GM12878 (cell line): ENCODE data around the gene SV2A. TPM values are rescaled to one million over a fixed set of nuclear protein-coding genes. Genes with fewer than 3 reads are reported as not detected.

Source experiments
- ATAC-seq: fragments of 200-7000 bp; cut with Tn5 transposase; 3 replicates; pipeline ENCODE4 v1.9.1; 2020; ENCODE audit warnings: mild to moderate bottlenecking, moderate library complexity
- BruUV-seq: library from RNA; stranded (reverse); fragments of 400-500 nt; replicated peaks from 2 replicates; lab custom pipeline; 2021; lab: Mats Ljungman, UMichigan
- CTCF ChIA-PET: fragments of 300-600 bp; sonication (Branson Sonifier 250); formaldehyde crosslinking; extraction: SDS; loops from one replicate; lab custom pipeline; 2021; ENCODE audit warnings: inconsistent platforms; lab: Yijun Ruan, JAX
- POLR2A ChIA-PET: fragments of 350-600 bp; formaldehyde crosslinking; extraction: SDS; loops from one replicate; lab custom pipeline; 2021; ENCODE audit warnings: inconsistent platforms; lab: Charles Lee
- RAD21 ChIA-PET: fragments of 300-600 bp; sonication (Branson Sonifier 250); formaldehyde crosslinking; loops from one replicate; lab custom pipeline; 2023; ENCODE audit warnings: antibody characterized with exemption; ENCODE audit not compliant: unreplicated experiment; lab: Charles Lee
- SMC1A ChIA-PET: fragments of 300-600 bp; sonication (Branson Sonifier 250); formaldehyde crosslinking; loops from one replicate; lab custom pipeline; 2023; ENCODE audit not compliant: unreplicated experiment, uncharacterized antibody; lab: Charles Lee
- DNase-seq: peaks from one replicate; pipeline ENCODE4 v3.0.0-alpha.2; 2011; ENCODE audit warnings: low read depth, low spot score
- FAIRE-seq: peaks from 3 replicates; lab custom pipeline; 2011; peaks lifted over from hg19 to GRCh38; lab: Jason Lieb, UNC
- H2AFZ ChIP-seq: 2 replicates; pipeline ENCODE4 v1.6.0; 2011; ENCODE audit warnings: low read depth, low read length, control low read depth; ENCODE audit not compliant: control insufficient read depth
- H3K27ac ChIP-seq: 2 replicates; pipeline ENCODE4 v1.5.1; 2011; ENCODE audit warnings: control low read depth; ENCODE audit not compliant: control insufficient read depth, insufficient read depth
- H3K27me3 ChIP-seq, 2 experiments: replicated peaks in 1 of 2; 2 replicates each; pipeline versions ENCODE4 v1.6.0 to v1.6.1; 2011; ENCODE audit warnings: low read length in 1 of 2; ENCODE audit not compliant: control insufficient read depth in 2 of 2, insufficient read depth in 2 of 2
- H3K36me3 ChIP-seq, 2 experiments: 2 replicates each; pipeline ENCODE4 v1.5.1; 2011; ENCODE audit warnings: low read length in 1 of 2; ENCODE audit not compliant: control insufficient read depth in 2 of 2, insufficient read depth in 2 of 2
- H3K4me1 ChIP-seq: 2 replicates; pipeline ENCODE4 v1.6.1; 2011; ENCODE audit warnings: mild to moderate bottlenecking, low read length, moderate library complexity, mixed read lengths; ENCODE audit not compliant: control insufficient read depth, insufficient read depth
- H3K4me2 ChIP-seq: 2 replicates; pipeline ENCODE4 v1.6.0; 2011; ENCODE audit warnings: control low read depth; ENCODE audit not compliant: control insufficient read depth, insufficient read depth
- H3K4me3 ChIP-seq: fragments of 200-600 bp; sonication (generic); 2 replicates; pipeline ENCODE4 v1.5.1; 2016
- H3K79me2 ChIP-seq: 2 replicates; pipeline ENCODE4 v1.6.0; 2011; ENCODE audit warnings: low read length; ENCODE audit not compliant: control insufficient read depth, insufficient read depth
- H3K9ac ChIP-seq: 2 replicates; pipeline ENCODE4 v1.8.0; 2011; ENCODE audit warnings: low read length, control low read depth, mixed read lengths; ENCODE audit not compliant: control insufficient read depth, insufficient read depth
- H3K9me3 ChIP-seq: replicated peaks from 3 replicates; pipeline ENCODE4 v1.5.1; 2011; ENCODE audit warnings: mild to moderate bottlenecking, low read length; ENCODE audit not compliant: control insufficient read depth, insufficient read depth
- H4K20me1 ChIP-seq: 2 replicates; pipeline ENCODE4 v1.6.0; 2011; ENCODE audit not compliant: control insufficient read depth, insufficient read depth
- ATF7 ChIP-seq: fragments of 450-650 bp; IDR thresholded peaks from 2 replicates; pipeline ENCODE4 v1.6.1; 2016; ENCODE audit warnings: low read depth, mild to moderate bottlenecking
- BCL11A ChIP-seq: IDR thresholded peaks from 2 replicates; pipeline ENCODE4 v1.6.1; 2011; ENCODE audit warnings: low read depth, low read length
- BMI1 ChIP-seq: fragments of 450-650 bp; IDR thresholded peaks from 2 replicates; pipeline ENCODE4 v1.6.1; 2016; ENCODE audit warnings: mild to moderate bottlenecking, moderate library complexity, borderline replicate concordance
- EGR1 ChIP-seq, 2 experiments: IDR thresholded peaks; 1 replicate in 1 of 2; 2 replicates in 1 of 2; pipeline ENCODE4 v1.6.1; 2011 to 2012; ENCODE audit warnings: low read depth in 2 of 2, low read length in 2 of 2, borderline replicate concordance in 1 of 2, mild to moderate bottlenecking in 1 of 2, moderate library complexity in 1 of 2
- FOS ChIP-seq: IDR thresholded peaks from 3 replicates; pipeline ENCODE4 v1.6.1; 2011; ENCODE audit warnings: borderline replicate concordance; ENCODE audit not compliant: insufficient read length; ENCODE audit errors: extremely low read depth
- NFXL1 ChIP-seq: fragments of 450-650 bp; IDR thresholded peaks from 2 replicates; pipeline ENCODE4 v1.6.1; 2017; ENCODE audit warnings: antibody characterized with exemption, mild to moderate bottlenecking, borderline replicate concordance
- NFYA ChIP-seq: IDR thresholded peaks from 2 replicates; pipeline ENCODE4 v1.6.1; 2011; ENCODE audit warnings: low read depth, mild to moderate bottlenecking, low read length, improper control_type of control experiment, borderline replicate concordance
- RELA ChIP-seq: fragments of 450-650 bp; IDR thresholded peaks from 2 replicates; pipeline ENCODE4 v1.8.0; 2014; ENCODE audit warnings: borderline replicate concordance; ENCODE audit not compliant: partially characterized antibody
- SIX5 ChIP-seq: IDR thresholded peaks from 2 replicates; pipeline ENCODE4 v1.6.1; 2011; ENCODE audit warnings: mild to moderate bottlenecking, low read depth, low read length, moderate library complexity; ENCODE audit not compliant: severe bottlenecking
- SREBF2 ChIP-seq: IDR thresholded peaks from 2 replicates; pipeline ENCODE4 v1.6.1; 2012; ENCODE audit warnings: mild to moderate bottlenecking, low read length
- YBX1 ChIP-seq: fragments of 450-650 bp; IDR thresholded peaks from 2 replicates; pipeline ENCODE4 v1.6.1; 2016; ENCODE audit warnings: antibody characterized with exemption
- WGBS: methylation state at CpG from one replicate; pipeline ENCODE4 v1.1.6; 2016; ENCODE audit warnings: low lambda C conversion rate; ENCODE audit not compliant: insufficient replicate concordance, insufficient coverage; ENCODE audit errors: missing lambda C conversion rate; 5-methylcytosine and 5-hydroxymethylcytosine counted together
- in situ Hi-C: fragments of 300-500 bp; cut with MboI; formaldehyde crosslinking; loops from 9 replicates; pipeline ENCODE4 v1.14.3; 2018; ENCODE audit warnings: mixed read lengths
- intact Hi-C: fragments of 100-400 bp; cut with micrococcal nuclease; formaldehyde crosslinking; loops from one replicate; pipeline ENCODE4 v1.14.2; 2022; ENCODE audit not compliant: unreplicated experiment
- polyA plus RNA-seq, 11 experiments: library from polyadenylated mRNA; depleted of rRNA in 4 of 11; unstranded in 6 of 11; stranded (reverse) in 5 of 11; fragments of >200 nt; fragmentation: Nextera tagmentation in 4 of 11; fragmentation: Illumina TruSeq in 1 of 11; extraction: Ambion mirVana in 4 of 11; extraction: Trizol in 1 of 11; gene quantifications; 1 replicate in 1 of 11; 2 replicates in 10 of 11; pipeline versions ENCODE4 v1.2.1 to v1.2.3, GENCODE V29; 2011 to 2016; ENCODE audit warnings: inconsistent platforms in 2 of 11, missing spikeins in 2 of 11, low read depth in 1 of 11
- total RNA-seq, 4 experiments: library from RNA; depleted of rRNA in 3 of 4; stranded (reverse); fragments of >200 nt in 3 of 4; fragmentation: Illumina TruSeq in 1 of 4; extraction: Trizol in 1 of 4; gene quantifications; 2 replicates each; pipeline versions ENCODE4 v1.2.1 to v1.2.3, GENCODE V29; 2013 to 2021
- TF ChIP-seq, protein P1 (sequence below): fragments of 450-650 bp; IDR thresholded peaks from 2 replicates; pipeline ENCODE4 v1.6.1; 2018; ENCODE audit warnings: borderline replicate concordance, mild to moderate bottlenecking; ENCODE audit not compliant: partially characterized antibody
- TF ChIP-seq, protein P2 (sequence below): fragments of 450-650 bp; IDR thresholded peaks from 2 replicates; pipeline ENCODE4 v1.6.1; 2017; ENCODE audit warnings: mild to moderate bottlenecking, low read depth, inconsistent platforms; ENCODE audit not compliant: poor library complexity, severe bottlenecking

SV2A gene
- total and polyA plus RNA-seq, 10 of the 15 experiments (the other 5 are each of a cell fraction or from before 2014, with no cell fraction given) = 0.39 to 11.6 (median 5.4) TPM

- CTCF ChIA-PET = interaction anchor here (1.1 to 1.4 kb wide), 3 partner anchors 9 to 200 kb away, joined by 3 read pairs; no protein-coding TSS in a partner anchor
- POLR2A ChIA-PET = interaction anchor here (0.9 to 1.0 kb wide), 2 partner anchors 16 to 217 kb away, joined by 3 to 4 read pairs; no protein-coding TSS in a partner anchor
- intact Hi-C loops = no loop called here
- H3K4me3 ChIP-seq = no peak overlapping the region
- SMC1A ChIA-PET = interaction anchor here (0.6 to 1.2 kb wide), 2 partner anchors 42 to 85 kb away, joined by 3 to 8 read pairs; no protein-coding TSS in a partner anchor
- TF ChIP-seq ATF7 (no peak), SREBF2 (no peak), BMI1 (no peak), FOS (no peak), RELA (no peak), YBX1 (no peak), EGR1 (IDR thresholded peaks at IDR 0.05; ENCODE audit: borderline replicate concordance in 1 of 2, low read depth in 2 of 2, low read length in 2 of 2) (no peak), SIX5 (no peak), NFYA (no peak), NFXL1 (no peak), BCL11A (no peak)
- TF ChIP-seq, protein P1, sequence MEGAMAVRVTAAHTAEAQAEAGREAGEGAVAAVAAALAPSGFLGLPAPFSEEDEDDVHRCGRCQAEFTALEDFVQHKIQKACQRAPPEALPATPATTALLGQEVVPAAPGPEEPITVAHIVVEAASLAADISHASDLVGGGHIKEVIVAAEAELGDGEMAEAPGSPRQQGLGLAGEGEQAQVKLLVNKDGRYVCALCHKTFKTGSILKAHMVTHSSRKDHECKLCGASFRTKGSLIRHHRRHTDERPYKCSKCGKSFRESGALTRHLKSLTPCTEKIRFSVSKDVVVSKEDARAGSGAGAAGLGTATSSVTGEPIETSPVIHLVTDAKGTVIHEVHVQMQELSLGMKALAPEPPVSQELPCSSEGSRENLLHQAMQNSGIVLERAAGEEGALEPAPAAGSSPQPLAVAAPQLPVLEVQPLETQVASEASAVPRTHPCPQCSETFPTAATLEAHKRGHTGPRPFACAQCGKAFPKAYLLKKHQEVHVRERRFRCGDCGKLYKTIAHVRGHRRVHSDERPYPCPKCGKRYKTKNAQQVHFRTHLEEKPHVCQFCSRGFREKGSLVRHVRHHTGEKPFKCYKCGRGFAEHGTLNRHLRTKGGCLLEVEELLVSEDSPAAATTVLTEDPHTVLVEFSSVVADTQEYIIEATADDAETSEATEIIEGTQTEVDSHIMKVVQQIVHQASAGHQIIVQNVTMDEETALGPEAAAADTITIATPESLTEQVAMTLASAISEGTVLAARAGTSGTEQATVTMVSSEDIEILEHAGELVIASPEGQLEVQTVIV = no peak
- TF ChIP-seq, protein P2, sequence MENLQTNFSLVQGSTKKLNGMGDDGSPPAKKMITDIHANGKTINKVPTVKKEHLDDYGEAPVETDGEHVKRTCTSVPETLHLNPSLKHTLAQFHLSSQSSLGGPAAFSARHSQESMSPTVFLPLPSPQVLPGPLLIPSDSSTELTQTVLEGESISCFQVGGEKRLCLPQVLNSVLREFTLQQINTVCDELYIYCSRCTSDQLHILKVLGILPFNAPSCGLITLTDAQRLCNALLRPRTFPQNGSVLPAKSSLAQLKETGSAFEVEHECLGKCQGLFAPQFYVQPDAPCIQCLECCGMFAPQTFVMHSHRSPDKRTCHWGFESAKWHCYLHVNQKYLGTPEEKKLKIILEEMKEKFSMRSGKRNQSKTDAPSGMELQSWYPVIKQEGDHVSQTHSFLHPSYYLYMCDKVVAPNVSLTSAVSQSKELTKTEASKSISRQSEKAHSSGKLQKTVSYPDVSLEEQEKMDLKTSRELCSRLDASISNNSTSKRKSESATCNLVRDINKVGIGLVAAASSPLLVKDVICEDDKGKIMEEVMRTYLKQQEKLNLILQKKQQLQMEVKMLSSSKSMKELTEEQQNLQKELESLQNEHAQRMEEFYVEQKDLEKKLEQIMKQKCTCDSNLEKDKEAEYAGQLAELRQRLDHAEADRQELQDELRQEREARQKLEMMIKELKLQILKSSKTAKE = no peak
- TF ChIP-seq, all 136 proteins: peak for 0
- Histone ChIP-seq H3K27ac (no peak overlapping the region), H3K4me1 (peaks cover 4% of the 10 kb centered on the region), H3K4me2 (no peak overlapping the region), H3K27me3 (no peaks in the 10 kb centered on the region), H3K36me3 (peaks cover 8 to 18% of the 10 kb centered on the region in 2 experiments), H2AFZ (no peak overlapping the region), H3K9ac (no peak overlapping the region), H4K20me1 (no peaks in the 10 kb centered on the region), H3K9me3 (no peaks in the 10 kb centered on the region), H3K79me2 (no peaks in the 10 kb centered on the region)
- WGBS = 52% methylated on average over 1 of the region's 1 CpG
- RAD21 ChIA-PET = no interaction called here
- ATAC-seq (no peak), FAIRE-seq (no peak), DNase-seq (no peak)
- in situ Hi-C loops = no loop called here
- BruUV-seq = no TSS peak
These were observed 48.8 kb upstream of the SV2A start for GRCh38 chr1:149966405-149966804.
